Stimulated activated CD8-positive, alpha-beta memory T cell treated with anti-CD3 and anti-CD28 coated beads, Interleukin-15, amount 100 ng/mL, for 48 hours (primary cell): ENCODE data around the gene PRDX1.
"Not testable (repeated sequence)": the region's sequence is repeated elsewhere in the genome, so short reads cannot be mapped to it uniquely, and the experiment has no call there.

ENCODE experiments used
- DNase-seq, 2 donors: peaks; one replicate each; pipeline ENCODE4 v3.0.0-alpha.2; 2020; ENCODE audit warnings: low read depth in 2 of 2

The PRDX1 gene

DNA sequence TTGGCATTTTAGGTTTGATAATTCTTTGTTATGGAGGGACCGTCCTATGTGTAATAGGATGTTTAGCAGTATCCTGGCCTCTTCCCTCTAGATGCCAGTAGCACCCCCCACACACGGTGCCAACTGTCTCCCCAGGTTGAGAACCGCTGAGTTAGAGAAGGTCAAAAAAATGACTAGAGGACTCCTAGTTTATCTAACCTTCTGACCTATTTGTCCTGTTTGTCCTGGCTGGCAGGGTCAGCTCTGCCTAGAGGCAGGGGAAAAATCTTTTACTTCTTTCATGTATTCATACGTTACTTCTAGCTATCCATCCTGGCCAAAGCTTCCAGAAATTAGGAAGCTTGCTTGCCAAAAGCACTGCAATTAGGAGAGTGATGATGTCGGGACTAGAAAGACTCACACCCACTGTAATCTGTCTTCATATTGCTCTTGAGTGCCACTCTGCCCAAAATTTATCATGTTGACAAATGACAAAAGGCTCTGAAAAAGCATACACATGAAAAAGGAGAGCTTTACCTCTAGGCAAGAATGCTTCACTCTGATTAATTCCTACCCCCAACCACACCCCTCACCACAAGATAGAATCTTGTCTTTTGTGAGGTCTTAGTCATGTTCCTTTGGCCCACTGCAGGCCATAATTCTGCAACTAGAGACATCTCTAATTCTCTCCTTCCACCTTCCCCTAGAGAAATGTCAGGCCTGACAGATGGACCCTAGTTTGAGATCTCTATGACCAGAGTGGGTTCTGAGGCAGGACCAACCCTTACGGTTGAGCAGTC is 14.5 kb upstream of the PRDX1 start:
- no peak for DNase-seq

DNA sequence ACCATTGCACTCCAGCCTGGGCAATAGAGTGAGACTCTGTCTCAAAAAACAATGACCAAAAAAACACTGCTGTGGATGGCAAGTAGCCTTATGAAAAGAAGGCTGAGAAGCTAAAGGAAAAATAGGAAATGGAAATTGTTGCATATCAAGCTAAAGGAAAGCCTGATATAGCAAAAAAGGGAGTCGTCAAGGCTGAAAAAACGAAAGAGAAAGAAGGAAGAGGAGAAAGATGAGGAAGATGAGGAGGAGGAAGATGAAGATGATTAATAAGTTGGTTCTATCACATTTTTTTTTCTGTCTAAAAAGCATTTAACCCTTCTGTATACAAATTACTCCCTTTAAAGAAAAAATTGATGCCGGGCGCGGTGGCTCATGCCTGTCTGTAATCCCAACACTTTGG is 10.2 kb upstream of the PRDX1 start:
- DNase-seq, result no peak

DNA sequence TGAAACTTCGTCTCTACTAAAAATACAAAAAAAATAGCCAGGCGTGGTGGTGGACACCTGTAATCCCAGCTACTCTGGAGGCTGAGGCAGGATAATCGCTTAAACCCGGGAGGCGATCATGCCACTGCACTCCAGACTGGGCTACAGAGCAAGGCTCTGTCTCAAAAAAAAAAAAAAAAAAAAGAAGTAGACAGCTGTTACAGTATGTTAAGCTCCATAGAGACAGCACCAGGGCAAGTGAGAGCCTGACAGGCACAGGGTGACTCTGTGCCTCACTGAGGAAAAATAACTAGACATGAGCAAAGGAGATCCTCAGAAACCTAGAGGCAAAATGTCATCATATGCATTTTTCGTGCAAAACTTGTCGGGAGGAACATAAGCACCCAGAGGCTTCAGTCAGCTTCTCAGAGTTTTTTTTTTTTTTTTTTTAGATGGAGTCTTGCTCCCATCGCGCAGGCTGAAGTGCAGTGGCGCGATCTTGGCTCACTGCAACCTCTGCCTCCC is 9.0 kb upstream of the PRDX1 start:
- DNase-seq, result no peak

DNA sequence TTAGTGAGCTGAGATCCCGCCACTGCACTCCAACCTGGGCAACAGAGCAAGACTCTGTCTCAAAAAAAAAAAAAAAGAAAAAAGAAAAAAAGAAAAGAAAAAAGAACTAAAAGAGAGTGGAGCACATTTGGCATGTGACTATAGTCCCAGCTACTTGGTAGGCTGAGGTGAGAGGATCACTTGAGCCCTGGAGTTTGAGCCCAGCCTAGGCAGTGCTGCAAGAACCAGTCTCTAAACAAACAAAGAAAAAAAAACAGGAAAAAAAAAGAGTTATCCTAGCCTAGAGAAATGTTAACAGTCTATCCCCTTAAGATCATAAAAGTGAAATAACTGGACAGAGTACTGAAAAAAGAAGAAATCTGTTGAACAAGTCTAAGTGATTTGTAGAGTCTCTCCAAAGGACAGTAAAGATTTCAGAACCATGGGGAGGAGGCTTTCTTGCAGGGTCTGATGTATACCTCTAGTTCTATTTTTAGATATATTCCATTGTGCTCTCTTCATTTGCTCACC is 4.5 kb upstream of the PRDX1 start:
- no peak for DNase-seq

DNA sequence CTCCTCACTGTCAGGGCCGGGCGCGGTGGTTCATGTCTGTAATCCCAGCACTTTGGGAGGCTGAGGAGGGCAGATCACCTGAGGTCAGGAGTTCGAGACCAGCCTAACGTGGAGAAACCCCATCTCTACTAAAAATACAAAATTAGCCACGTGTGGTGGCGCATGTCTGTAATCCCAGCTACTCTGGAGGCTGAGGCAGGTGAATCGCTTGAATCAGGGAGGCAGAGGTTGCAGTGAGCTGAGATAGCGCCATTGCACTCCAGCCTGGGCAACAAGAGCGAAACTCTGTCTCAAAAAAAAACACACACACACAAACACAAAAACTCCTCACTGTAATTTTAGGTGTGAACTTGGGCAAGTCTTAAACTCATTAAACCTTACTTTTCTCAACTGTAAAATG is 2.3 kb upstream of the PRDX1 start:
- DNase-seq, result not testable (repeated sequence)

DNA sequence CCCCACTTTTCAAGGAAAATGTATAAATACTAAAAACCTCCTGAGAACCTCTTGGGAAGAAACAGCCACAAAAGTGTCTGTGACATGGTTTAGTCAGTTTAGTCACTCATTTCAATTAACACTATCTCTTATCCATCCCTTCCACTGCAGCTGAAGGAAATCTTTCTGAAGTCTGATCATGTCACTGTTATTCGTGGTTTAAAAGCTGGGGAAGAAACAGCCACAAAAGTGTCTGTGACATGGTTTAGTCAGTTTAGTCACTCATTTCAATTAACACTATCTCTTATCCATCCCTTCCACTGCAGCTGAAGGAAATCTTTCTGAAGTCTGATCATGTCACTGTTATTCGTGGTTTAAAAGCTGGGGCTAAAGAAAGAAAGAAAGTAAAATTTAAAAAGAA is 1.8 kb upstream of the PRDX1 start:
- not testable (repeated sequence) for DNase-seq

DNA sequence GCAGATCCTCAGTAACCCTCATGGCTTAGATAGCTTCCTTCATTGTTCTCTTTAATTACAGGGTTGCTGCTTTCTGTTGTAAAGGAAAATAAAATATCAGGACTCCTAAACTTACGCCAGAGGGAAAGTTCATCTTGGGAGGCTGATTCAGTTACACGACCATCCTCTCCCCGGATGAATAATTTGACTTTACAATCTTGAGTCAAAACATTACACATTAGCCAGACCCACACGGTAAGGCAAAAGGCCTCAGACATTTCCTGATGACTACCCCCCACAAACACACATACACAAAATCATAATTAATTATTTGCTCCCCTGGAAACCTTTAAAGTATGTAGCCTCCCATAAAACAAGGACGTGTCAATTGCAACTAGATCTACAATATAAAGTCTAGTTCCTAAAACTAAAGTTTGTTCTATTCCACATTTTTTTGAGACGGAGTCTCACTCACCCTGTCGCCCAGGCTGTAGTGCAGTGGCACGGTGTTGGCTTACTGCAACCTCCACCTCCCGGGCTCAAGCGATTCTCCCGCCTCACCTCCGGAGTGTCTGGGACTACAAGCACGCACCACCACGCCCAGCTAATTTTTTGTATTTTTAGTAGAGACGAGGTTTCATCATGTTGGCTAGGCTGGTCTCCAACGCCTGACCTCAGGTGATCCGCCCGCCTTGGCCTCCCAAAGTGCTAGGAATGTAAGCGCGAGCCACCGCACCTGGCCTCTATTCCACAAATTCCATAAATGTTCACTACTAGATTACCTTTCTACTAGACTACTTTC is 830 bp upstream of the PRDX1 start:
- no peak for DNase-seq

DNA sequence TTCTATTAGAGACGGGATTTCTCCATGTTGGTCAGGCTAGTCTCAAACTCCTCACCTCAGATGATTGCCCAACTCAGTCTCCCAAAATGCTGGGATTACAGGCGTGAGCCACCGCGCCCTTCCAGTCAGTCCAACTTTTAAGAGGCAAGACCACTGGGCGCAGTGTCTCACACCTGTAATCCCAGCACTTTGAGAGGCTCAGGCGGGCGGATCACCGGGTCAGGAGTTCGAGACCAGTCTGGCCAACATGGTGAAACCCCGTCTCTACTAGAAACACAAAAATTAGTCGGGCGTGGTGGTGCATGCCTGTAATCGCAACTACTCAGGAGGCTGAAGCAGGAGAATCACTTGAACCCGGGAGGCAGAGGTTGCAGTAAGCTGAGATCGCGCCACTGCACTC is 1.9 kb downstream of the PRDX1 start:
- not testable (repeated sequence) for DNase-seq

DNA sequence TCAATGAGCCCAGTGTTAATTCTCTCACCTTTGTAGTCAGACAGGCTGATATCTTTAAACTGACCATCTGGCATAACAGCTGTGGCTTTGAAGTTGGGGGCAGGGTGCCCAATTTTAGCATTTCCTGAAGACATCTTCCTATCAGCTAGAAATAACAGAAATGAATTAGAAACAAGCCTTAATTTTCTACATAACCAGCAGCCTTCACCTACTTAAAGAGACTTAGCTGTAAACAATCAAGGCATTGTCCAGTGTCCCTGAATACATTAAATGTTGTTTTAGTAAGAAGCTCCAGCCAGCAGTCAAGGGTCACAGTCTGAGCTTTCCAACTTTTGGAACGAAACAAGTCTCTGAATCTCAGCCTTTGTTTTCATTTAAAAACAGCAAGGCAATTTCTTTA is 2.8 kb downstream of the PRDX1 start:
- no peak for DNase-seq

DNA sequence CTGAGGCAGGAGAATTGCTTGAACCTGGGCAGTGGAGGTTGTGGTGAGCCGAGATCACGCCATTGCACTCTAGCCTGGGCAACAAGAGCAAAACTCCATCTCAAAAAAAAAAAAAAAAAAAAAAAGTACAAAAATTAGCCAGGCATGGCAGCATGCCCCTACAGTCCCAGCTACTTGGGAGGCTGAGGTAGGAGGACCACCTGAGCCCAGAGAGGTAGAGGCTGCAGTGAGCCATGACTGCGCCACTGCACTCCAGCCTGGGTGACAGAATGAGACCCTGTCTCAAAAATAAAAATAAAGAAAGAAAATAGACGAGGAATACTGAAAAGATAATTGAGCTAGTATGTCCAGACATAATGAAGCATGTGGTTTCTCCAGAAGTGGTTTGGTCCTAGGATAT is 3.3 kb downstream of the PRDX1 start:
- not testable (repeated sequence) for DNase-seq

DNA sequence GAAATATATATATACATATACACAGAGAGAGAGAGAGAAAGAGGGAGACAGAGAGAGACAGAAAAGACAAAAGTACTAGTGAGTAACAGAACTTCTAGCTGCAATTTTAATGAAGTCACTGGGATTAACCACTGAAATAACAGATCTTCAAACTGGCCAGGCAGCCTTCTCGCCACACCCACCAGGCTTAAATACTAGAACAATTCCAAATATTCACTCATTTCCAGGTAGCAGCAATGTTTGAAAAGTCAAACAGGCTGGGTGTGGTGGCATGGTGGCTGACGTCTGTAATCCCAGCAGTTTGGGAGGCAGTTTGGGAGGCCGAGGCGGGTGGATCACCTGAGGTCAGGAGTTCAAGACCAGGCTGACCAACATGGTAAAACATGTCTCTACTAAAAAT is 5.2 kb downstream of the PRDX1 start:
- DNase-seq, result no peak

DNA sequence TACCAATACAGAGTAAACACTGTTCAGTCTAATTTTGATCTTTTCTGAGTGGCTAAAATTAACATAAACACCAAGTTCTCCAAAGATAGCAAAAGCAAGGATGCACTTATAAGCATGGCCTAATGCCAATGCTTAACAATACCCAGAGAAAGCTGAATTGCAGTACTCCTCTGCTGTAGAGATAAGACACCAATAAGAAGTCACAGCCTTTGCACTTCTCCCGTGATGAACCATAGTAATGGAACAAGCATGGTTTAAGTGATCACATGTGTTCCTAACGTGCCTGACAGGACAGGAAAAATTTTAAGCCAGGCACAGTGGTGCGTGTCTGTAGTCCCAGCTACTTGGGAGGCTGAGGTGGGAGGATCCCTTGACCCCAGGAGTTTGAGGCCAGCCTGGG is 5.6 kb downstream of the PRDX1 start:
- no peak for DNase-seq

DNA sequence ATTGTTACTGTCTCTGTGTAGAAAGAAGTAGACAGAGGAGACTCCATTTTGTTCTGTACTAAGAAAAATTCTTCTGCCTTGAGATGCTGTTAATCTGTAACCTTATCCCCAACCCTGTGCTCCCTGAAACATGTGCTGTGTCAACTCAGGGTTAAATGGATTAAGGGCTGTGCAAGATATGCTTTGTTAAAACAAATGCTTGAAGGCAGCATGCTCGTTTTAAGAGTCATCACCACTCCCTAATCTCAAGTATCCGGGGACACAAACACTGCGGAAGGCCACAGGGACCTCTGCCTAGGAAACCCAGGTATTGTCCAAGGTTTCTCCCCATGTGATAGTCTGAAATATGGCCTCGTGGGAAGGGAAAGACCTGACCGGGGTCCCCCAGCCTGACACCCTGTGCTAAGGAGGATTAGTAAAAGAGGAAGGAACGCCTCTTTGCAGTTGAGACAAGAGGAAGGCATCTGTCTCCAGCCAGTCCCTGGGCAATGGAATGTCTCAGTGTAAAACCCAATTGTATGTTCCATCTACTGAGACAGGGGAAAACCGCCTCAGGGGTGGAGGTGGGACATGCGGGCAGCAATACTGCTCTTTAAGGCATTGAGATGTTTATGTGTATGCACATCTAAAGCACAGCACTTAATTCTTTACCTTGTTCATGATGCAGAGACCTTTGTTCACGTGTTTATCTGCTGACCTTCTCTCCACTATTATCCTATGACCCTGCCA is 8.0 kb downstream of the PRDX1 start:
- not testable (repeated sequence) for DNase-seq

DNA sequence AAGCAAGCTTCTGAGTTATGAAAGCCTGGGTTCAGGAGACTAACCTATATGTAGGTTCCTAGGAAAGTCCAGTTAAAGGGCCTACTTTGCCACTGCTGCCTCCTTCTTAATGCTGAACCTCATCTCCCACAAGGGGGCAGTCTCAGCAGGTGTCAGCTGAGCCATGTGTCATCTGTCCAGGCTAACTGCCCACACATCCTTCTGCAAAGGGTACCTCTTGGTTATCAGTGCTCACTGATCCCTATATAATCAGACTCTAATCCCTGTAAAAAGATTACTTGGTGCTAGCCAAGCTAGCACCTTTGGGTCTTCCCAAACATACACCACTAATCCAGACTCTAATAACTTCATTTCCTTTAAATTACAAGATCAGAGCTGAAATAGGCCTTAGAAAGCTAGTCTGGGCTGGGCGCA is 9.0 kb downstream of the PRDX1 start:
- DNase-seq, result no peak

DNA sequence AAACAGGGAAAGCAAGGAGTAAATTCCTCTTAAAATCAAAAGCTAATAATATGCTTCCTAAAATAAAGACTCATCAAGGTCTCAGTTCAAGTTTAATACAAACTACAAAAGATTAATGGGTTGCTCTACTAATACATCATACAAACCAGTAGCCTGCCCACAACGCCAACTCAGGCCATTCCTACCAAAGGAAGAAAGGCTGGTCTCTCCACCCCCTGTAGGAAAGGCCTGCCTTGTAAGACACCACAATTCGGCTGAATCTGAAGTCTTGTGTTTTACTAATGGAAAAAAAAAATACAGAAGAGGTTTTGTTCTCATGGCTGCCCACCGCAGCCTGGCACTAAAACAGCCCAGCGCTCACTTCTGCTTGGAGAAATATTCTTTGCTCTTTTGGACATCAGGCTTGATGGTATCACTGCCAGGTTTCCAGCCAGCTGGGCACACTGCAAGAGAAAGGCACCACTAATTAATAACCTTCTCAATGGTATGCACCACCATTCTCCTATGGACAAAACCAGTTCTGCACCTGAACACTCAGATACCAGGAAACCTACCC is 10.6 kb downstream of the PRDX1 start:
- DNase-seq, result no peak

DNA sequence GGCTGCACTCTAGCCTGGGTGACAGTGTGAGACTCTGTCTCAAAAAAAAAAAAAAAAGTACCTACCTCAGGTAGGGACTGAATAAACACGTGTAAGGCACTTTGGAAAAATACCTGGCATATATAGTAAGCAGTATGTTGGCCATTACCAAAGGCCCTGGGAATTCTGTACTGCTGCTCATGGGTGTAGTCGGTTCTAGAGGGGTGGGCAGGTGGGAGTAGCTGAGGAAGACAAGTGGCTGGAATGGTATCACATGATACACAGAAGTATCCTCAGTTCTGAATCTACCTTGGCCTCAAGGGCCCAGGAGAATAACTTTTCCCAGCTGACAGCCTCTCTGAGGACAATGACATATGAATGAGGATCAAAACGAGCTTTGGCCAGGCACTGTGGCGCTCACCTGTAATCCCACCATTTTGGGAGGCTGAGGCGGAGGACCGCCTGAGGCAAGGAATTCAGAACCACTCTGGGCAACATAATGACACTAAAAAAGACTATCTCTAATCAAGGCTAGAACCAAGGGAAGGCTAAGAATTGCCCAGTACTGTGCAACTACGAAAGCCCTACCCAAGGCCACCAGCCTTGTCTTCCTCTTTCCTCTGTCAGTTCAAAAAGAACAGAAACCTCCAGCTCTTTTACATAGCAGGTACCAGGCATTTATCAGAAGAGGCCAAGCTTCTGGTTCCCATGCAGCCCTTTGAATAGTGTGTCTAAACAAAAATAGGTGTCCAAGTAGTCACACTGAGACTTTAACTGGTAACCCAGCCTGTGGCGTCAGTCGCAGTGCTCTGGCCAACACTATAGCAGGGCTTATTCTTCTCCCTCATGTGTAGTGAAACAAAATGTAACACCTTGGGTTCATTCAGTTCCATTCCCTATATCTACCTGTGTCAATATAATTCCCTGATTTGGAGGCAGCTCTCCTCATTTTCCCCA is 11.4 kb downstream of the PRDX1 start:
- DNase-seq, result no peak

DNA sequence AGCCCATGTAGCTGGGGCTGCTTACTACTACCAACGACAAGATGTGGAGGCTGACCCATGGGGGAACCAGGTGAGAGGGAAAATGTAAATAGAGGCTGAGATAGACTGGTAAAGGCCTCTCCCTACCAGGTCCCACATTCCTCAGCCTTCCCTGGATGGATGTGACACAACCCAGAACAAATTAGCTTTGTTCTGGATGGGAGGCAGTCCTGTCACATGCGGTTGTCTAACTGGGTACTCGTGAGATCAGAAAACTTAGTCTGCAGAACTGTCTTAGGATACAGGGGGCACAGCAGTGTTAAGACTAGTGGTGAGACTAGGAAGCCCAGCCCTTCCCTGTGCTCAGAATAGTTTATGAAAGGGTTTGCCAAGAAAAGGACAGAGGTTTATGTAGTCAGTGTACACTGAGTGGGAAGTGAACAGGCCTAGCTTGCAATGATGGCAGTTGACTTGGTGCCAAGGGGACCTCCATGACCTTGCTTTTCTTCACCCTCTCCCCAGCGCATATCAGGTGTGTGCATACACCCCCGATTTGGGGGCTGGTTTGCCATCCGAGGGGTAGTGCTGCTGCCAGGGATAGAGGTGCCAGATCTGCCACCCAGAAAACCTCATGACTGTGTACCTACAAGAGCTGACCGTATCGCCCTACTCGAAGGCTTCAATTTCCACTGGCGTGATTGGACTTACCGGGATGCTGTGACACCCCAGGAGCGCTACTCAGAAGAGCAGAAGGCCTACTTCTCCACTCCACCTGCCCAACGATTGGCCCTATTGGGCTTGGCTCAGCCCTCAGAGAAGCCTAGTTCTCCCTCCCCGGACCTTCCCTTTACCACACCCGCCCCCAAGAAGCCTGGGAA is 13.2 kb downstream of the PRDX1 start:
- no peak for DNase-seq

DNA sequence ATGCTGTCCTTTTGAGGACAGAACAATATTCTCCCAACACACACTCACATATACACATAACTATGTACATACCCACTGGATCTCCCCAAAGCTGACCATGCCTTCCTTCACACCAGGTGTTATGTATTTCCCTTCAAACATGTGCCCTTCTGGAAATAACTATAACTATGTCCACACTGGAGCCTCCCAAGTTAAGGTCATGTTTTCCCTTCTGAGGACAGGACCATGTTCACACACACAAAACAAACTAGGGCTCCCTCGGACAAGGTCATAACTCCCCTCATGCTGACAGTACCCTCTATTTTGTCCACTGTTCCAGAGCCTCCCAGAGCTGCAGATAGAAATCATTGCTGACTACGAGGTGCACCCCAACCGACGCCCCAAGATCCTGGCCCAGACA is 13.8 kb downstream of the PRDX1 start:
- no peak for DNase-seq

DNA sequence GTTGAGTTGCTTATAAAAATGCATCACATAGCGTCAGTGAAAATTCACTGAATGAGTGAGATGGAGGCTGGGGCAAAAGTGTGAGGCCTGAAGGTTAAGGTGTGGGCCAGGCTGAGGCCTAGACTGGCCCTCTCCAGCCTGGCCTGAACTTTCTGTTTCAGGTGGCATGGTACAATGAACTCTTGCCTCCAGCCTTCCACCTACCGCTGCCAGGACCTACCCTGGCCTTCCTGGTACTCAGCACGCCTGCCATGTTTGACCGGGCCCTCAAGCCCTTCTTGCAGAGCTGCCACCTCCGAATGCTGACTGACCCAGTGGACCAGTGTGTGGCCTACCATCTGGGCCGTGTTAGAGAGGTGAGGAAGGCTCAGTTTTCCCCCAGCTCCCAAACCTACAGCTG is 14.5 kb downstream of the PRDX1 start:
- no peak for DNase-seq
